Hair follicle dermal papilla cell (primary cell): ENCODE results near the gene LRRN1. TPM values are rescaled to one million over a fixed set of nuclear protein-coding genes. Genes with fewer than 3 reads are reported as not detected.

Experiments
- total RNA-seq: library from RNA; depleted of rRNA; stranded (reverse); fragments of >200 nt; gene quantifications from 2 replicates; pipeline ENCODE4 v1.2.3, GENCODE V29; 2012

The LRRN1 gene
- under 0.01 and 0.12 TPM in 2 replicates for total RNA-seq

GRCh38 chr3:3799173-3800079 is at the start of gene LRRN1:
Gene LRRN1 (plus strand): TSS chr3:3799431. CDS start chr3:3844642, 45,211 bp downstream.

